ENCODE data around the gene MINDY4.

The MINDY4 gene

GRCh38 chr7:30884881-30885280, 113.7 kb downstream of the MINDY4 start:
- DNase-seq, result no peak

GRCh38 chr7:30886608-30887011, 115.4 kb downstream of the MINDY4 start:
- DNase-seq, result no peak

DNA sequence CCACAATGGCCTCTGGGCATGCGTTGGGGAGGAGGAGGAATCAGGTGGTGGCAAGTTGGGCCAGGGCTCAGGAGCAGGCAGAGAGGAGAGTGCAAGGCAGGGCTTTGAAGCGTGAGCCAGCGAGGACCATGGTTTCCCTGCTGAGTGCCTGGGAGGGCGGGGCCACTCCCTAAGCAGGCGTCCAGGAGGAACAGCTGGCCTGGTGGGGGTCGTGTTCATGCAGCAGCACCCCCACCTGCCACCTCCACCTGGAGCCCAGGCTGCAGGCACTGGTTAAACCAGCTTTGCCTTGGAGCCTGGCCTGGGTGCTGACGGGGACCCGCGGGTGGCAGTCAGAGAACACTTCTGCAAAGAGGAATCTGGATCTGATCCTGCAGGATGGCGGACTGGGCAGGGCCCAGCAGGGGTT, 116.3 kb downstream of the MINDY4 start:
- DNase-seq, result no peak

DNA sequence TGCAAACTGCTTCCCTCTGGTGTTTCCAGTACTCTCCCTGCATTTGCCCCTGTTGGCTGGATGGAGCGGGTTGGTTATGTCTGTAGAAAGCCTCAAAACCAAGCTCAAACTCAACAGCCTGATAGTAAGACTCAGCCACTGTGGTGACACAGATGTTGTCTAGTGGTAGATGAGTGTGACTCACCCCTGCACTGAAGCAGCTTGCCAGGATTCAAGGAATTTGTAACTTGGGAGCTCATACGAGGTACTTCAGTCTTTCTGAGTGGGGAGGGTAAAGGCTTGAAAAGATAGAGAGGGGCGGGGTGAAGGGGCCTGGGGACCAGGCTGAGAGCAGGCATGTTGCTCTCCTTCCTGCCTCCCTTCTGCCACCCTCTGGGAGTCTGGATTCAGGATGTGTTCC, 117.5 kb downstream of the MINDY4 start:
- DNase-seq, result no peak

GRCh38 chr7:30890226-30890625, 119.0 kb downstream of the MINDY4 start:
- DNase-seq, result no peak

DNA sequence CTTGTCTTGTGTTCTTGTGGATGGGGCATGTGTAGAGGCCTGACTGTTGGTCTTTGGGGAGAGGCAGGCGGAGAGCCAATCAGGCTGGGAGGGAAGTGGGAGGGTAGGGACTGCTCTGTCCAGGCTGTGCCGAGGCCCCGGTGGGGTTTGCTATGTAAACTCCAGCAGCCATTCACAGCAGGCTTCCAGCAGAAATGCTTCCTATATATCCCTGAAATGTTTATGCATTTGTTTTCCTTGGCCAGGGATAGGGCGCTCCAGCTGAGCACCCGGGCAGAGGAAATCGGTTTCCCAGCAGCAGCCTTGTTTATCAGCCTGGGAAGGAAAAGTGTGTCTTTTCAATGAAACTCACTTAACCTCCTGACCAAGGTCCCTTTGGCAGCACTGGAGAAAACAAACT, 122.1 kb downstream of the MINDY4 start:
- DNase-seq, result no peak

GRCh38 chr7:30894009-30894408, 122.8 kb downstream of the MINDY4 start:
- DNase-seq, result no peak

DNA sequence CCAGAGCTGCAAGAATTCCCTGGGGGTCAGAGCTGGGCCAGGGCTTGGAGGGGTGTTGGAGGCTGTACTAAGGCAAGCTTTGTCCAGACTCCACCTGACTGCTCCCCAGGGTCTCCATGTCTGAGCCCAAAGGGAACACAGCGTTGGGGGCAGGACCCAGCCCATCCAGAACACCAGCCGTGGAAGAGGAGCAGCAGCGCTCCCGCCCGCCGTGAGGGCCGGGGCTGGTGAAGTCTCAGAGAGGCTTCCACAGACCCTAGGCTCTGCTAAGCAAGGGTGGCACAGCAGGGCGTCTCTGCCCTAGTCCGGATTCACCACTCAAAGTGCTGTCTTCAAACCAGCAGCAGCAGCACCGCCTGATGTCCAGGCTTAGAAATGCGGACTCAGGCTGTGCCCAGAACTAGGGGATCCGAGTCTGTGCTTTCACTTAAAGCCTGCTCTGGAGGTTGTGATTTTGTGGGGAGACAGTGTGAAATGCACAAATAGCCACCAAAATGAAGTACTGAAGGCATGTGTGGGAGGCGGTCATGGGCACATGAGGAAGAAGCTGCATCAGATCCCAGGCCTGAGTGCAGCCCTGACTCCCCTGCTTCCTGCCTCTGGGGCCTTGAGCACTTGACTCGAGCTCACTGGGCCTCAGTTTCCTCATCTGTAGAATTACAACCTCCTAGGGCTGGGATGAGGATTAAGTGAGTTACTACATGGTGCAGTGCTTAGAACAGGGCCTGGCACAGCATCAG, 123.8 kb downstream of the MINDY4 start:
- no peak for DNase-seq

DNA sequence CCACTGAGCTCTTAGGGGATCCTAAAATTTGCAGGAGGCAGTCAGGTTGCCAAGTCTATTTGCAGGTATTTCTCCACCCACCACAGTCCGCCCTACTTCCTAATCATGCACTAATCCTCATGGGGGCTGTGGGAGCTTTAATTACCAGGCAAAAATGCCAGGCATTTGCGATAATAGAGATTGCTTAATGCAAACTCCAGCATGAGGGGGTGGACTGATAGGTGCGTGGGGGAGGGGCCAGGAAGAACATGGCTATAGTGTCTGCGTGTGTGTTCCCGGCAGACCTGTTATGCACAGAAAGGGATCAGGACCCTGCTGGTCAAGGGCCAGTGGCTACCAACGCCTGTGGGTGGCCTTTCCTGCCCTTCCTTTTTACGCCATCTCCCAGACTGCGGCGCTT, 124.8 kb downstream of the MINDY4 start:
- no peak for DNase-seq

DNA sequence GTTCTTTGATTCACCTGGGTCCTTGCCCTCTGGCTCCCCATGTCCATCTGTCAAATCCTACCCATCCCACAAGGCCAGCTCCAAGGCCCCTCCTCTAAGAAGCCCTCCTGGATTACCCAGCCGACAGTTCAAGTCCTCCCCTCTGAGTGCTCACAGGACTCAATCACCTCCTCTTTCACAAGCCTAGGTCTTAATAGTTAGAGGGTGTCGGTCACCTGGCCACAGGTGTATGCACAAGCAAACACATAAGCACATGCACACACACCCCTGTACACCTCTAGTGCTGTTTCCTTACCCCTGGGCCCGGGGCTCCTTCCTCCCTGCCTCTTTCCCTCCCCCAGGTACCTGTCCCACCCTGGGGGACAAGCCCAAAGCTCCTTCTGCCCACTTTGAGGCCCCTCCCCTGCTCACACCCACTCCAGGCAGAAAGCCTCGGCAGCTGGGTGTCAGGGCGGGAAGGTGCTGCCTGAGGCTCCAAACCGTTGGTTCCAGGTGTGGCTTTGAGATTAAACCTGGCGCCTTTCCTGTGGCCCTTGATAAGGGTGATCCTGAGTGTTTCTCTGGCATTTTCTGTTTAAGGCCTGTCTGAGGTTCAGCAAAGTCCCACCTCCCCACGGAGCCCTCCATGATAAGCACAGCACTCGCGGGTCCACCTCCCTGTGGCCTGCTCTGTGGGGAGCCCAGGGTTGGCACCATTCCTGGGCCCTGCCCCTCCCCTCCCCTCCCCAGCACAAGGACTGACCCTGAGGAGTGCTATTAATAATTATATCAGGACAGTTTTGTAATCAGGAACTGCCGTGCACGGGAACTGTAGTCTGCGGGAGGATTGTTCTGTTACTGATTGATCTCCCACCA, 125.8 kb downstream of the MINDY4 start:
- DNase-seq, result no peak

DNA sequence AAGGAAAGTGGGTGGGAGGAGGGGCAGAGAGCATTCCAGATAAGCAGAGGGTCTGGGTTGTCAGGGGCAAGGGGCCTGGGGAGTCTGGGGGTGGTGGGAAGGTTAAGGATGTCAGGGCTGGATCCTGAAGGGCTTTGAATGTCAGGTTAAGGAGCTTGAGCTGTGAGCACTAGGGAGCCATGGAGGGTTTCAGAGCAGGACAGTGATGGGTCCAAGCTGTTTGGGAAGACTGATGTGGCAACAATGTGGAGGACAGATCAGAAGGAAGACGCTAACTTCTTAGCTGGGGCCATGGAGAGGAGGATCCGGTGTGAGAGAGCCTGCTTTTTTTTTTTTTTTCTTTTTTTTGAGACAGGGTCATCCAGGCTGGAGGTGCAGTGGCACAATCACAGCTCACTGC, 126.6 kb downstream of the MINDY4 start:
- DNase-seq, result no peak

DNA sequence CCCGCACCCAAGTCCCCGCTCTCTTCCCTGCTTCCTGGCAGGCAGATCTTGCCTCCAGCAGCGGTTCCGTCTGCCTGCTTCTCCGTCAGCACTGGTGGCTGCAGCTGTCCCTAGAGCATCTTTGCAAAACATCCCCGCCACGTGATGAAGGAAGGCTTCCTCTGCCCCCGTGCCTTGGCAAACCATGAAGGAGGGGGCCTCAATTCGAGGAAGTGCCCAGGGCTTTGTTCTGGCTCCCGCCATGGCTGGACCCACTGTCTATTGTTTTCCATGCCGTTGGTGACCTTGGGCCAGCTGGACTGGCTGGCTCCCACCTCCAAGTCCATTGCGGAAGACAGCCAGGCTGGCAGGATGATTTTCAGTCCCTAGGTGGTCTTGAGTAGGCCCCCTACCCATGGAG, 127.2 kb downstream of the MINDY4 start:
- DNase-seq, result no peak

DNA sequence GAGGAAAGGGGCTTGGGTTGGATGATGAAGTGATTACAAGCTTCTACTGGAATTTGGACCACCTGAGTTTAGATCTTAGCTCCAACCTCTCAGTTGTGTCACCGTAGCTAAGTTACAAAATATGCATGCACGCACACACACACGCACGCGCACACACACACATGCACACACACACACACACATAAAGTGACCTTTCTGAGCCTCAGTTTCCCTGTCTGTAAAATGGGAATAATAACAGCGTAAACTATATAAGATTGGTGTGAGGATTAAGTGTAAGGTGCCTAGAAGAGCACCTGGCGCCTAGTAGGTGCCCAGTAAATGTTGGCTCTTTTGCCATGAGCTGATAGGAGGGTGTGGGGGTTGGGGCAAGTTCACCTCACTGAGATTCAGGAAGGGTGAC, 127.8 kb downstream of the MINDY4 start:
- no peak for DNase-seq

DNA sequence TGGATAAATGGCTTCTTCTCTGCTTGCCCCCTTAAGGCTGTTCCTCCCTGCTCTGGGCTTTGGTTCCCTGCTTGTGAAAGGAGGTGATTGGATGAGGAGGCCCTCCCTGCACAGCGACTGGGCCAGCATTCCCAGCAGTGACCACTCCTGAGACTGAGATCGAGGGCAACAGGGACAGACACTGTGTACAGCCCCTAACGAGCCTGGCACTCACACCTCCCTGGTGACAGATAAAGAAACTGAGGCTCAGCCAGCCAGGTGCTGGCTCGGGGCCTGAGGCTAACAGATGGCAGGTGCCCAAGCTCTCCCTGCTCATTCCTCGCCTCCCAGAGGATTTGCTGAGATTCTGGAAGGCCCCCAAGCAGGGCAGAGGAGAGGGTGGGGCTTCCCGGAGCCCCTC, 128.4 kb downstream of the MINDY4 start:
- DNase-seq, result no peak

GRCh38 chr7:30900053-30900452, 128.8 kb downstream of the MINDY4 start:
- DNase-seq, result no peak

GRCh38 chr7:30900803-30901362, 129.7 kb downstream of the MINDY4 start:
- DNase-seq, result no peak

DNA sequence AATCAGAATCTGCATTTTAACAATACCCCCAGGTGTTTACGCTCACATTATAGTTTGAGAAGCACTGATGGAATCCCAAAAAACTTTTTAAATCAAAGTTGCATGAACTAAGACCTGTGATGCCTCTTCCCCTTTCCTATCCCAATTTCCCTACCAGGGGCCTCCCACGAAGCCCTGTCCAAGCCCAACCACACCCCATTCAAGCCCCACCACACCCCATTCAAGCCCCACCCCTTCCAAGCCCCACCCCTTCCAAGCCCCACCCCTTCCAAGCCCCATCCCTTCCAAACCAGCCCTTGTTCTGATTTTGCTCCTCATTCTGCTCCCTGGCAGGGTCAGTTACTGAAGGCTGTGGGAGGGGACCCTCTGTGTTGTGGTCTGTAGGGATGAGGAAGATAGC, 130.6 kb downstream of the MINDY4 start:
- no peak for DNase-seq

- no peak for DNase-seq
Observed at GRCh38 chr7:30902466-30902865, 131.2 kb downstream of the MINDY4 start.

DNA sequence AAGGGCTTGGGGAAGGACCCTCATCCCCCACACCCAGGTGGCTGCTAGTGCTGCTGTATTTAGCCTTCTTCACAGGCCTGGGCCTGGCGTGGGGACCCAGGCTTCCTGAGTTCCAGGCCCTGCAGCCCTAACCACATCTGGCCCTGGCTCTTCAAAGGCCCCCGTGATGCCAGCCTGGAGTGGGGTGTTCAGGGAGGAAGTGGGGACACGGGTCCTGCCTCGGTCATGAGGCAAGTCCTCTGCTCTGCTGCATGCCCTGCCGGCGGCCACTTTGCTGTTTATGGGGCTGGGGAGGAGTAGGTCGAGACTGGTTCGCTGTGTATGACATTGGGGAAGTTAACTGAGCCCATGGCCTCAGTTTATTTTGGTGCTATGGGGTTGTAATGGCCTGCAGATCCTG, 131.9 kb downstream of the MINDY4 start:
- DNase-seq, result no peak

- DNase-seq, result no peak
Observed at GRCh38 chr7:30904561-30904960, 133.3 kb downstream of the MINDY4 start.

GRCh38 chr7:30905078-30906012, 134.1 kb downstream of the MINDY4 start:
- DNase-seq, result no peak

GRCh38 chr7:30906014-30906413, 134.8 kb downstream of the MINDY4 start:
- no peak for DNase-seq

All from activated CD4-positive, alpha-beta T cell treated with anti-CD3 and anti-CD28 coated beads for 48 hours (primary cell).